Daoy (cell line): ENCODE measurements around the gene SEC16A. TPM values are rescaled to one million over a fixed set of nuclear protein-coding genes. Genes with fewer than 3 reads are reported as not detected.

Source experiments
- DNase-seq: peaks from one replicate; pipeline ENCODE4 v3.0.0-alpha.2; 2015; ENCODE audit warnings: low read depth
- total RNA-seq: library from RNA; depleted of rRNA; stranded (reverse); fragments of >200 nt; shearing (Covaris generic); gene quantifications from 2 replicates; pipeline ENCODE4 v1.2.3, GENCODE V29; 2014

The SEC16A gene
- total RNA-seq, 1 experiment from 2014 or later = 25.4 TPM

GRCh38 chr9:136465500-136466154 is 17.2 kb downstream of the SEC16A start:
- DNase-seq = no peak

- no peak for DNase-seq
Measured at GRCh38 chr9:136464241-136464640, 18.6 kb downstream of the SEC16A start.

GRCh38 chr9:136463578-136463977 is 19.3 kb downstream of the SEC16A start:
- DNase-seq = no peak

- no peak for DNase-seq
Measured at GRCh38 chr9:136462664-136463063, 20.2 kb downstream of the SEC16A start.

GRCh38 chr9:136460772-136461325 is 22.0 kb downstream of the SEC16A start:
- DNase-seq = no peak

GRCh38 chr9:136459425-136459824 is 23.4 kb downstream of the SEC16A start:
- DNase-seq = no peak

GRCh38 chr9:136457326-136457725 is 25.5 kb downstream of the SEC16A start:
- DNase-seq = no peak

GRCh38 chr9:136456258-136456657 is 26.6 kb downstream of the SEC16A start:
- DNase-seq = no peak

- DNase-seq = no peak
Measured at GRCh38 chr9:136455043-136456002, 27.5 kb downstream of the SEC16A start.

- no peak for DNase-seq
Measured at GRCh38 chr9:136454026-136454796, 28.6 kb downstream of the SEC16A start.

GRCh38 chr9:136453326-136453725 is 29.5 kb downstream of the SEC16A start:
- DNase-seq = no peak

- DNase-seq = no peak
Measured at GRCh38 chr9:136451221-136451877, 31.5 kb downstream of the SEC16A start.

GRCh38 chr9:136448655-136449054 is 34.2 kb downstream of the SEC16A start:
- no peak for DNase-seq

- DNase-seq = no peak
Measured at GRCh38 chr9:136447173-136447778, 35.6 kb downstream of the SEC16A start.

GRCh38 chr9:136445799-136446198 is 37.0 kb downstream of the SEC16A start:
- DNase-seq = no peak

GRCh38 chr9:136444102-136444501 is 38.7 kb downstream of the SEC16A start:
- DNase-seq = no peak

GRCh38 chr9:136443687-136444086 is 39.2 kb downstream of the SEC16A start:
- DNase-seq = no peak

GRCh38 chr9:136443087-136443486 is 39.8 kb downstream of the SEC16A start:
- DNase-seq = no peak

- no peak for DNase-seq
Measured at GRCh38 chr9:136442265-136442664, 40.6 kb downstream of the SEC16A start.

- no peak for DNase-seq
Measured at GRCh38 chr9:136441681-136442245, 41.1 kb downstream of the SEC16A start.
